ENCODE measurements around the gene BCL7C.
A peak's percentile ranks its signal among the peaks of the same experiment; 100 is the strongest.
"Not testable (repeated sequence)": the region's sequence is repeated elsewhere in the genome, so short reads cannot be mapped to it uniquely, and the experiment has no call there.

Gene BCL7C

DNA sequence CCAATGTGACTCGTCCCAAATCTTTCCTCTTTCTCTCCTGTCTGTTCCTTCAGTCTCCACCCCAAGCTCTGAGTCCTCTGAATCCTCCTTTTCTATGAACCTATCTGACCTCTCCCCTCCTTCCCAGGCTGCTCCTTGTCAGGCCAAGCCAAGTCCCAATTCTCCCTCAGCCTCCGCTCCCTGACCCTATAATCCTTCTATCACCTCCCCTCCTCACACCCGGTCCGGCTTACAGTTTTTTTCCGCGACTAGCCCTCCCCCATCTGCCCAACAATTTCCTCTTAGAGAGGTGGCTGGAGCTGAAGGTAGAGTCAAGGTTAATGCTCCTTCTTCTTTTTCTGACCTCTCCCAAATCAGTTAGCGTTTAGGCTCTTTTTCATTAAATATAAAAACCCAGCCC is 33.1 kb downstream of the BCL7C start:
- not testable (repeated sequence) for DNase-seq (ENCODE audit: low spot score)

GRCh38 chr16:30858829-30859423 is 35.0 kb downstream of the BCL7C start:
- no peak for DNase-seq (ENCODE audit: low spot score)

DNA sequence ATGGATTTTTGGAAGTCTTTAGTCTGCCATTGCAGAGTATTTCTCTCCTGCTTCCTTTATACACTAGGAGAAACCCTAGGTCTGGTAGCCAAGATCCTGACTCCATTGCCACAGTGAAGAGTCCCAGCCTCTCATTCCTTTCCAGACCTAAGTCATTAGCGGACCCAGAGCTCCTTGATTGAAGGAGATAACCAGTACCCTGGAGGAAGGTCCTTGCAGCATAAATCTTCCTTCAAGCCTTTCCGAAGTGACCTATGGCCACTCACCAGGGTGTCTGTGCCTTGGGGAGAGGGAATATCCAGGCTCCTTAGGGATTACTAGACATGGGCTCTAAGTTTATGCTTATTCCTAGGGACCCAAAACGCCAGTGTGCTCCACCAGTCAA is 35.8 kb downstream of the BCL7C start:
- DNase-seq (ENCODE audit: low spot score), result no peak

DNA sequence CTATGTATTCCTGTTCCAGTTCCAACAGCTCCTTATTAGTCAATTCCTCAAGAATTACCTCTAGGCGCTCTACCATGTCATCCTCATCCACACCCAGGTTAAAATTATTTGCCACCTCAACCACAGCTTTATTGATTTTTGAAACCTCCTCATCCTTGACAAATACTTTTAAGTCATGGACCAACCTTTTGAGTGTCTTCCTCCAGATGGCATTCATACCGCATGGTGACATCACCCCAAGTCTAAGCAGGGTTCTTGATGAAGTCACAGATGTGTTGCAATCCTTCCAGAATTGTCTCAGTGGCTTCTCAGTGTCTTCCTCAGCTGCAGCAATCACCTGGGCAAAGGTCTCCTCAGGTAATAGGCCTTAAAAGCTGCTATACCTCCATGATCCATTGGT is 40.1 kb downstream of the BCL7C start:
- DNase-seq (ENCODE audit: low spot score), result no peak

DNA sequence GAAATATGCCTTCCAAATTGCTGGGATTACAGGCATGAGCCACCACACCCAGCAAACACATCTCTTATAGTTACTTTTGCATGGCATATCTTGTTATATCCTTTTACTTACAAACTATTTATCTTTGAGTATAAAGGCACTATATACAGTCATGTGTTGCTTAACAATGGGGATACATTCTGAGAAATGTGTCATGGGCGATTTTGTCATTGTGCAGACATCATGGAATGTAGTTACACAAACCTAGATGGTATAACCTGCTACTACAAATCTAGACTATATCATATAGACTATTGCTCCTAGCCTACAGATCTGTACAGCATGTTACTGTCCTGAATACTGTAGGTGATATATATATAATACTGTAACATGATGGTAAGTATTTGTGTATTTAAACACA is 43.6 kb downstream of the BCL7C start:
- no peak for DNase-seq (ENCODE audit: low spot score)

- no peak for DNase-seq (ENCODE audit: low spot score)
These were observed 47.1 kb downstream of the BCL7C start for GRCh38 chr16:30846649-30847402.

DNA sequence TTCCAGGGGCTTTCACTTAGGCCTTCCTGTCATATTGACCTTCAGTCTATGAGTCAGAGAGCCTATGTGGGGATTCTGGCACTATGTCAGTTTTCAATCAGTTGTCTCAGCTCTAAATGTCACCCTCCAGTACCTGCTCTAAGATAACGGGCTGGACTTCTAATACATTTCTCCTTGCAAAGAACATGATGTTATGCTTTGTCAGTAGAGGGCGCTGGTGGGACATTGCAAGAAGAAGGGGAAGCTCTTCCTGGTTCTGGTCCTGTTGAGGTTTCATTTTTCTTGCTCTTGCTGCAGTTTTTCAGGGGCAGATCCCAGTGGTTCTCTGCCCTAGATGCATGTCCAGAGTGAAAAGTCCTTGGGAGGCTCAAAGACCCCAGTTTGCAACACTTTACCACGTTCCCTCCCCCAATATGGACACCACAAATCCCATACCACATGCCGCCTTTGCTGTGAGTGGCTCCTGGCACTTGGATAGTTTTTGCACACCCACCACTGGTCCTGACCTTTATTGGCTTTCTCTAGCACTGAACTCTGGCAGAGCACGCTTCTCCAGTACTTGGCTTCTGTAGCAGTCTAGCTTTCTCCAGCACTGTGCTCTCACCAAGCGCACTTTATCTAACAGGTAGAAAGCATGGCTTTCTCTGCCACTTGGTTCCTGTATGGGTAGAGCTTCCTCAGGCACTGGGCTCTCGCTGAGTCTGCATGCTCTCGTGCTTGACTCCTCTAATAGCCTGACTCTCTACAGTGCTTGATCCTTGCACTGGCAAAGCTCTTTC is 49.0 kb downstream of the BCL7C start:
- peak; percentile 89 for DNase-seq (ENCODE audit: low spot score)

GRCh38 chr16:30844346-30844670 is 49.6 kb downstream of the BCL7C start:
- no peak for DNase-seq (ENCODE audit: low spot score)

DNA sequence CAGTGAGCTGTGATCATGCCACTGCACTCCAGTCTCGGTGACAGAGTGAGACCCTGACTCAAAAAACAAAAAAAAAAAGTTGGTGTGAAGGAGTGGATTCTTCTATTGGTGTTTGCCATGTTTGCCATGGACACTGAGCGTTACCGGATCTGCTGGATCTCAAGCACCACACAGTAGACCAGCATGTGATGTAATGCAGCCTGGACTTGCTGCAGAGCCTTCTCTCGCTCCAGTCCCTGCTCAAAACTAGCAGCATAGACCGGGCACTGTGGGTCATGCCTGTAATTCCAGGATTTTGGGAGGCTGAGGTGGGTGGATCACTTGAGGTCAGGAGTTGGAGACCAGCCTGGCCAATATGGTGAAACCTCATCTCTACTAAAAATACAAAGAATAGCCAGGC is 50.4 kb downstream of the BCL7C start:
- no peak for DNase-seq (ENCODE audit: low spot score)

DNA sequence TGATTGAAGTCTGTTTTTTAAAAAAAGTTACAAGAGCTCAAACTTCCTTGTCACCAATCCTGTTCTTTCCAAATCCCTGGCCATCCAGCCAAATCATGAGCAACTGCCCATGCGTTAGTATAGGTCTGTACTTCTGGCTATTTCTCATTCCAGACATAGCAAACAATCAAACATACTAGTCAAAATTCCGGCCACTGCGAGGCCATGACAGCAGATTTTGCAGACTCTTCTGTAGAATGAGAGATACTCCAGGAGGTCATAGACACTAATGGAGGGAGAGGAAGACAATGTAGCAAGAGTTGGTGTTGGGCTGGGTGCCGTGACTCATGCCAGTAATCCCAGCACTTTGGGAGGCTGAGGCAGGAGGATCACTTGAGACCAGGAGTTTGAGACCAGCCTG is 50.9 kb downstream of the BCL7C start:
- DNase-seq (ENCODE audit: low spot score), result no peak

DNA sequence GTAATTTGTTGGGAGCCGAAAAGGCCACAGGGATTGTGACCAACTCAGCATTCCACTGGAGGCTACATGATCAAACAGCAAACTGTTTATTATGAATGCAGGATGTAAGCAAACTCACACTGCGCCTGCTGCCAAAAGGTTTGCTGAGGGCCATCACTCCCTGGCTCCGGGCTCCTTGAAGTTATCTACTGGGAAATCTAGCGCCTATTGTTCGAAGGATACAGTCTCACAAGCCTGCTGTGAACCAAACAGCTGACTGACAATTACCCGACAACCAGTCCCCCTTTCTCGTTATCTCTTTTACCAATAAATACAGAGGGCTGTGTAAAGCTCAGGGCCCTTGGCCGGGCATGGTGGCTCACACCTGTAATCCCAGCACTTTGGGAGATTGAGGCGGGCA is 52.5 kb downstream of the BCL7C start:
- DNase-seq (ENCODE audit: low spot score), result no peak

- DNase-seq (ENCODE audit: low spot score), result no peak
These were observed 53.3 kb downstream of the BCL7C start for GRCh38 chr16:30840611-30841010.

DNA sequence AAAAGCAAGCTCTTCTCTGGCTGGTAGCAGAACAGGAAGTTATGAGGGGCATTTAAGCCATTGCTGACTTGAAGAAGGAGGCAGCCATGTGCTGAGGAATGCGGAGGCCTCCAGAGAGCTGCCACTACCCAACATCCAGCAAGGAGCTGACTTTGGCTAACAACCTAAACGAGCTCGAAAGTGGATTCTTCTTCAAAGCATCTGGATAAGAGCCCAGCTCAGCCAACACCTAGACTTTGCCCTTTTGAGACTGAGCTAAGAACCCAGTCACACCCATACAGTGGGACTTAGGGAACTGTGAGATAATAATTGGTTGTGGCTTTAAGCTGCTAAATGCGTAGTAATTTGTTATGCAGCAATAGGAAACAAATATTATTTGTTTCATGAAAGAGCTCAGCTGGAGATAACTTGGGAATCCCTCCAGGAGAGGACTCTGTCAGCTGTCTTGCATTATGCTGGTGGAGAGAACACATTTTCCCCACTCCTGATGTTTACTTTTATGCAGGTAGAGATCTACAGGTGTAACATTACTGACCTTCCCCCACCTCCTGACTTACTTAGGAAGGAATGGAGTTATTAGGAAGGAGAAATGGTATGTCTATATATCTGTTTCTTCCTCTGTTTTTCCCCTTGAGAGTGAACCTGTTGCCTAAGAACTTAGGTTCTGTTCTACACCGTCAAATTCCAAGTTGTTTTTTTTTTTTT is 54.2 kb downstream of the BCL7C start:
- no peak for DNase-seq (ENCODE audit: low spot score)

DNA sequence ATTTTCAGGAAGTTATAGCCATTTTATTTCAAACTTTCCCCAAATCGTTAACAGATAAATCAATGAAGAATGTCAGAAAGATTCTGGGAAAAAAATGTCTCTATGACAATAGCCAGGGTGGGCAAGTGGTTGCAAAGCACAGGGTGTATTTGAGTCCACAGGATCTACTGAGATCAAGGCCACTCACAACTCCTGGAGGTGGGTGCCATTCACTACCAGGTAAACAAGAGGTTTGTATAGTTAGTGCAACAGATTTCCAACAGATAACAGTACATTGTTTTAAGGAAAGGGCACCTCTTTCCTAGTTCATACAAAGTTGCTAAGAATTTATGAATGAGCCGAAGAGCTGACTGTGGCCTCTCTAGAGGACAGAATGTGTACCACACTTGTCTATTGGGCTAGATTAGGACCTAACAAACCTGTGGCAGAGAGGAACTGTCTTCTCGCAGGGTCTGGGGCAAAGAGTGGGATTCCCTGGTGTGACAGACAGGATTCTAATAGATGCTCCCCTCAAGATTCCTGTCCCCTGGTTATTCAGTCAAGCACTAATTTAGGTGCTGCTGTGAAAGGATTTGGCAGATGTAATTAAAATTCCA is 54.9 kb downstream of the BCL7C start:
- DNase-seq (ENCODE audit: low spot score), result no peak

- no peak for DNase-seq (ENCODE audit: low spot score)
These were observed 56.0 kb downstream of the BCL7C start for GRCh38 chr16:30837904-30838303.

Measured in AG08395 (cell line).